Testis (tissue), 2 donors: ENCODE results near the gene PTPRN2.

Experiments
- POLR2A ChIP-seq: fragments of 450-650 bp; IDR thresholded peaks from one replicate; pipeline ENCODE4 v1.6.1; 2017; ENCODE audit warnings: antibody characterized with exemption, mild to moderate bottlenecking, moderate library complexity
- TF ChIP-seq, protein P1 (sequence below), 3 experiments: fragments of 450-650 bp in 2 of 3; fragments of 200-600 bp in 1 of 3; sonication (generic) in 1 of 3; IDR thresholded peaks; one replicate each; pipeline ENCODE4 v1.5.1; 2016 to 2019; ENCODE audit warnings: antibody characterized with exemption in 3 of 3, mild to moderate bottlenecking in 2 of 3, moderate library complexity in 1 of 3

GRCh38 chr7:157540606-157541294, 1046.9 kb downstream of the PTPRN2 start:
- TF ChIP-seq, protein P1, sequence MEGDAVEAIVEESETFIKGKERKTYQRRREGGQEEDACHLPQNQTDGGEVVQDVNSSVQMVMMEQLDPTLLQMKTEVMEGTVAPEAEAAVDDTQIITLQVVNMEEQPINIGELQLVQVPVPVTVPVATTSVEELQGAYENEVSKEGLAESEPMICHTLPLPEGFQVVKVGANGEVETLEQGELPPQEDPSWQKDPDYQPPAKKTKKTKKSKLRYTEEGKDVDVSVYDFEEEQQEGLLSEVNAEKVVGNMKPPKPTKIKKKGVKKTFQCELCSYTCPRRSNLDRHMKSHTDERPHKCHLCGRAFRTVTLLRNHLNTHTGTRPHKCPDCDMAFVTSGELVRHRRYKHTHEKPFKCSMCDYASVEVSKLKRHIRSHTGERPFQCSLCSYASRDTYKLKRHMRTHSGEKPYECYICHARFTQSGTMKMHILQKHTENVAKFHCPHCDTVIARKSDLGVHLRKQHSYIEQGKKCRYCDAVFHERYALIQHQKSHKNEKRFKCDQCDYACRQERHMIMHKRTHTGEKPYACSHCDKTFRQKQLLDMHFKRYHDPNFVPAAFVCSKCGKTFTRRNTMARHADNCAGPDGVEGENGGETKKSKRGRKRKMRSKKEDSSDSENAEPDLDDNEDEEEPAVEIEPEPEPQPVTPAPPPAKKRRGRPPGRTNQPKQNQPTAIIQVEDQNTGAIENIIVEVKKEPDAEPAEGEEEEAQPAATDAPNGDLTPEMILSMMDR (IDR thresholded peaks at IDR 0.05), result no peak
- TF ChIP-seq POLR2A, result no peak
